IMR-90 (cell line): ENCODE measurements around the gene TMC3. TPM values are rescaled to one million over a fixed set of nuclear protein-coding genes. Genes with fewer than 3 reads are reported as not detected.

Experiments used
- ATAC-seq: fragments of 200-7000 bp; cut with Tn5 transposase; 2 replicates; pipeline ENCODE4 v1.9.1; 2020; ENCODE audit warnings: low read depth, mild to moderate bottlenecking, moderate library complexity
- BruUV-seq: library from RNA; stranded (reverse); fragments of 400-500 nt; replicated peaks from 2 replicates; lab custom pipeline; 2021; lab: Mats Ljungman, UMichigan
- CTCF ChIA-PET: fragments of 300-600 bp; formaldehyde crosslinking; extraction: SDS; loops from one replicate; lab custom pipeline; 2021; ENCODE audit warnings: antibody characterized with exemption; lab: Yijun Ruan, JAX
- POLR2A ChIA-PET: fragments of 300-600 bp; sonication (Branson Sonifier 250); formaldehyde crosslinking; loops from one replicate; lab custom pipeline; 2022; ENCODE audit warnings: antibody characterized with exemption; ENCODE audit not compliant: unreplicated experiment; lab: Charles Lee
- DNase-seq: peaks from one replicate; pipeline ENCODE4 v3.0.0; 2013
- H2AFZ ChIP-seq: replicated peaks from 2 replicates; pipeline ENCODE3; 2013; ENCODE audit warnings: low read length, mild to moderate bottlenecking; ENCODE audit not compliant: poor library complexity
- H2AK5ac ChIP-seq: 2 replicates; pipeline ENCODE4 v1.6.1; 2013; ENCODE audit warnings: low read depth, low read length, inconsistent platforms
- H2AK9ac ChIP-seq: replicated peaks from 2 replicates; pipeline ENCODE3; 2013; ENCODE audit warnings: mild to moderate bottlenecking, low read depth, low read length, moderate library complexity; ENCODE audit not compliant: poor library complexity
- H2BK120ac ChIP-seq: 2 replicates; pipeline ENCODE4 v1.6.1; 2013; ENCODE audit warnings: low read depth, low read length, inconsistent platforms
- H2BK15ac ChIP-seq: 3 replicates; pipeline ENCODE4 v1.6.1; 2013; ENCODE audit warnings: low read depth, low read length, inconsistent platforms
- H2BK20ac ChIP-seq: 2 replicates; pipeline ENCODE4 v1.6.1; 2013; ENCODE audit warnings: low read depth, mild to moderate bottlenecking, inconsistent platforms, low read length, moderate library complexity
- H2BK5ac ChIP-seq: 2 replicates; pipeline ENCODE4 v1.6.1; 2013; ENCODE audit warnings: mild to moderate bottlenecking, low read depth, low read length, inconsistent platforms; ENCODE audit not compliant: poor library complexity, severe bottlenecking
- H3K14ac ChIP-seq: replicated peaks from 2 replicates; pipeline ENCODE4 v1.6.1; 2013; ENCODE audit warnings: low read depth, low read length, inconsistent platforms
- H3K18ac ChIP-seq: 2 replicates; pipeline ENCODE4 v1.6.1; 2013; ENCODE audit warnings: low read depth, low read length, control low read depth
- H3K23ac ChIP-seq: 2 replicates; pipeline ENCODE4 v1.6.1; 2013; ENCODE audit warnings: low read depth, low read length, inconsistent platforms
- H3K27ac ChIP-seq: 2 replicates; pipeline ENCODE4 v1.5.1; 2013; ENCODE audit warnings: mild to moderate bottlenecking, control low read depth, low read length; ENCODE audit not compliant: insufficient read depth
- H3K27me3 ChIP-seq: 2 replicates; pipeline ENCODE4 v1.6.1; 2013; ENCODE audit warnings: low read length; ENCODE audit not compliant: control insufficient read depth, insufficient read depth
- H3K36me3 ChIP-seq: 2 replicates; pipeline ENCODE4 v1.6.1; 2013; ENCODE audit warnings: low read length, mixed read lengths; ENCODE audit not compliant: control insufficient read depth, insufficient read depth
- H3K4ac ChIP-seq: 2 replicates; pipeline ENCODE4 v1.6.1; 2013; ENCODE audit warnings: low read depth, low read length, inconsistent platforms
- H3K4me1 ChIP-seq: 2 replicates; pipeline ENCODE4 v1.6.1; 2013; ENCODE audit warnings: low read length, mixed read lengths; ENCODE audit not compliant: control insufficient read depth, insufficient read depth
- H3K4me2 ChIP-seq: 2 replicates; pipeline ENCODE4 v1.6.1; 2013; ENCODE audit warnings: low read depth, mild to moderate bottlenecking, control low read depth, low read length, moderate library complexity
- H3K4me3 ChIP-seq: 2 replicates; pipeline ENCODE4 v1.5.1; 2013; ENCODE audit warnings: low read depth, mild to moderate bottlenecking, control low read depth, low read length, moderate library complexity; ENCODE audit not compliant: insufficient read depth
- H3K56ac ChIP-seq: 2 replicates; pipeline ENCODE4 v1.6.1; 2013; ENCODE audit warnings: low read length, inconsistent platforms; ENCODE audit not compliant: insufficient read depth; ENCODE audit errors: extremely low read depth
- H3K79me1 ChIP-seq, 2 experiments: 2 replicates each; pipeline ENCODE4 v1.6.1; 2013; ENCODE audit warnings: low read length in 2 of 2, inconsistent platforms in 1 of 2, low read depth in 1 of 2
- H3K9ac ChIP-seq: 2 replicates; pipeline ENCODE4 v1.6.1; 2013; ENCODE audit warnings: low read depth, low read length, control low read depth
- H3K9me1 ChIP-seq: 2 replicates; pipeline ENCODE4 v1.6.1; 2013; ENCODE audit warnings: low read length, inconsistent platforms; ENCODE audit not compliant: insufficient read depth
- H3K9me3 ChIP-seq: 2 replicates; pipeline ENCODE4 v1.6.1; 2013; ENCODE audit warnings: low read length; ENCODE audit not compliant: control insufficient read depth, insufficient read depth
- H4K20me1 ChIP-seq: 2 replicates; pipeline ENCODE4 v1.6.1; 2013; ENCODE audit warnings: low read length, inconsistent platforms; ENCODE audit not compliant: insufficient read depth
- H4K5ac ChIP-seq: 2 replicates; pipeline ENCODE4 v1.6.1; 2013; ENCODE audit warnings: mild to moderate bottlenecking, low read depth, low read length, control low read depth
- H4K8ac ChIP-seq, 2 experiments: 2 replicates each; pipeline ENCODE4 v1.6.1; 2013; ENCODE audit warnings: low read depth in 2 of 2, low read length in 2 of 2, control low read depth in 1 of 2, inconsistent platforms in 1 of 2
- H4K91ac ChIP-seq: 2 replicates; pipeline ENCODE4 v1.6.1; 2013; ENCODE audit warnings: low read depth, low read length, inconsistent platforms; ENCODE audit not compliant: insufficient read depth
- FOS ChIP-seq: fragments of 150-350 bp; IDR thresholded peaks from 2 replicates; pipeline ENCODE4 v1.6.1; 2016; ENCODE audit warnings: low read depth, low read length
- RCOR1 ChIP-seq: IDR thresholded peaks from 2 replicates; pipeline ENCODE4 v1.6.1; 2012; ENCODE audit warnings: mild to moderate bottlenecking, low read length, improper control_type of control experiment; ENCODE audit not compliant: insufficient replicate concordance
- RFX5 ChIP-seq: IDR thresholded peaks from 2 replicates; pipeline ENCODE4 v1.8.0; 2012; ENCODE audit warnings: low read depth, mild to moderate bottlenecking, low read length, moderate library complexity
- USF2 ChIP-seq: fragments of 150-350 bp; IDR thresholded peaks from 2 replicates; pipeline ENCODE4 v1.6.1; 2017; ENCODE audit warnings: mild to moderate bottlenecking, antibody characterized with exemption, low read length, low read depth
- WGBS, 2 experiments: methylation state at CpG; one replicate each; pipeline versions ENCODE4 v1.1.5 to v1.1.7; 2013; ENCODE audit warnings: missing lambda C conversion rate in 2 of 2; ENCODE audit not compliant: insufficient read length in 1 of 2; ENCODE audit errors: extremely low coverage in 2 of 2; 5-methylcytosine and 5-hydroxymethylcytosine counted together
- dilution Hi-C: fragments of 300-500 bp; cut with HindIII; formaldehyde crosslinking; loops from one replicate; pipeline ENCODE4 v1.14.3; 2018; ENCODE audit warnings: low sequenced_read_pairs; ENCODE audit not compliant: unreplicated experiment
- in situ Hi-C: fragments of 300-500 bp; cut with MboI; formaldehyde crosslinking; loops from 3 replicates; pipeline ENCODE4 v1.14.3; 2019; ENCODE audit warnings: low sequenced_read_pairs, inconsistent platforms, mixed read lengths
- intact Hi-C: fragments of 100-400 bp; cut with micrococcal nuclease; formaldehyde crosslinking; loops from 2 replicates; pipeline ENCODE4 v1.10.0; 2022
- polyA plus RNA-seq, 3 experiments: library from polyadenylated mRNA; depleted of rRNA; stranded (reverse); fragments of >200 nt; gene quantifications; 2 replicates each; pipeline ENCODE4 v1.2.3, GENCODE V29; 2012; ENCODE audit warnings: low replicate concordance in 1 of 3
- total RNA-seq: library from RNA; depleted of rRNA; stranded (reverse); fragments of >200 nt; gene quantifications from 2 replicates; pipeline ENCODE4 v1.2.3, GENCODE V29; 2012
- TF ChIP-seq, protein P1 (sequence below): fragments of 150-350 bp; IDR thresholded peaks from 2 replicates; pipeline ENCODE4 v1.6.1; 2016; ENCODE audit warnings: low read depth, mild to moderate bottlenecking, low read length, moderate library complexity, borderline replicate concordance

TMC3 gene
- total and polyA plus RNA-seq, 2 of the 4 experiments (the other 2 are of a cell fraction), result not detected

GRCh38 chr15:81291916-81292522 lies 82.0 kb downstream of the TMC3 start:
- Histone ChIP-seq H2AK5ac (no peak overlapping the region), H3K4me1 (no peaks in the 10 kb centered on the region), H3K4me3 (no peak overlapping the region), H3K4me2 (no peak overlapping the region), H3K56ac (no peak overlapping the region), H3K27ac (no peak overlapping the region), H4K5ac (no peak overlapping the region), H4K20me1 (no peaks in the 10 kb centered on the region), H3K9me1 (peaks cover 11% of the 10 kb centered on the region; the same call in 1 of the 2 replicates), H2AFZ (no peak overlapping the region), H3K14ac (no peak overlapping the region), H3K4ac (no peak overlapping the region), H3K36me3 (peaks cover 18% of the 10 kb centered on the region; the same call in 1 of the 2 replicates), H4K91ac (no peak overlapping the region), H3K23ac (no peak overlapping the region), H2BK15ac (no peak overlapping the region), H4K8ac (no peak overlapping the region), H3K27me3 (no peaks in the 10 kb centered on the region), H2BK120ac (no peak overlapping the region), H3K9ac (no peak overlapping the region), H3K79me1 (no peaks in the 10 kb centered on the region), H2BK5ac (no peak overlapping the region), H2BK20ac (no peak overlapping the region), H2AK9ac (no peak overlapping the region), H3K18ac (no peak overlapping the region), H3K9me3 (no peaks in the 10 kb centered on the region)
- dilution Hi-C loops (no loop called here), intact Hi-C loops (no loop called here), in situ Hi-C loops (no loop called here)
- ATAC-seq (no peak), DNase-seq (no peak)
- no TSS peak for BruUV-seq
- ChIA-PET CTCF (interaction anchor here (1.5 kb wide), 1 partner anchor 26 kb away, joined by 8 read pairs; no protein-coding TSS in a partner anchor), POLR2A (no interaction called here)
- 83% methylated on average over 1 of the region's 5 CpGs; no CpG with 5 or more reads in 1 of the 2 experiments for WGBS, 2 experiments
- no peak for TF ChIP-seq RFX5
- no peak for TF ChIP-seq USF2
- no peak for TF ChIP-seq FOS
- TF ChIP-seq, protein P1, sequence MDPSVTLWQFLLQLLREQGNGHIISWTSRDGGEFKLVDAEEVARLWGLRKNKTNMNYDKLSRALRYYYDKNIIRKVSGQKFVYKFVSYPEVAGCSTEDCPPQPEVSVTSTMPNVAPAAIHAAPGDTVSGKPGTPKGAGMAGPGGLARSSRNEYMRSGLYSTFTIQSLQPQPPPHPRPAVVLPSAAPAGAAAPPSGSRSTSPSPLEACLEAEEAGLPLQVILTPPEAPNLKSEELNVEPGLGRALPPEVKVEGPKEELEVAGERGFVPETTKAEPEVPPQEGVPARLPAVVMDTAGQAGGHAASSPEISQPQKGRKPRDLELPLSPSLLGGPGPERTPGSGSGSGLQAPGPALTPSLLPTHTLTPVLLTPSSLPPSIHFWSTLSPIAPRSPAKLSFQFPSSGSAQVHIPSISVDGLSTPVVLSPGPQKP, result no peak
- no peak for TF ChIP-seq RCOR1
